ENCODE data around the gene AVPR1B.
A peak's percentile ranks its signal among the peaks of the same experiment; 100 is the strongest.

AVPR1B gene

DNA sequence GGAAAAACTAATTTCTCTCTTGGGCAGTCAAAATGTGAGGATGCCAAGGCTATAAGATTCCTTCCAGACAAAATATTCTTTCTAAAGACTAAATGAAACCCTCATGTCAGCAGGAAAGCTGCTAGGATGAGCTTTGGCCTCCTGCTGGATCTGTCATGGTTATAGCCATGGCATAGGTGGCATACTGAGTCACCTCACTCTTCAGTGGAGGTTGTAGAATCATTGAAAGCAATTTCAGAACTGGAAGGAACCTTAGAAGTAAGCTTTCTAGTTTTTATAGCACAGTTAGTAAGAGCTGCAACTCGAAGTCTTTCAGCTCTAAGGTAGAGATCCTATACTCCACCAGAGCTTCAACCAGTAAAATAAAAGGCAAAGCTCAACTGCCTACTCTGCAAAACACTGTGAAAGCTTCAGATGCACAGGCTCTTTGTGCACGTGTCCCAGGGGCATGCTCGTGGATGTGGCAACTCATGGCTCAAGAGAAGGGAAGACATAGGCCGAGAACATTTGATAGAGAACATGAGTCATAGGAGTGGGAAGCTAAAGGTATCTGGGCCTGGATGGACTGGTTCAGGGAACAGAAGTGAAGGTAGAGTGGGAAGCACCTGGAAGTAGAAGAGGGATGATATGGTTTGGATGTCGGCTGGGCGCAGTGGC is 5.8 kb downstream of the AVPR1B start:
- no peak overlapping the region for H3K4me3 Mint-ChIP-seq
- TF ChIP-seq, protein P1, sequence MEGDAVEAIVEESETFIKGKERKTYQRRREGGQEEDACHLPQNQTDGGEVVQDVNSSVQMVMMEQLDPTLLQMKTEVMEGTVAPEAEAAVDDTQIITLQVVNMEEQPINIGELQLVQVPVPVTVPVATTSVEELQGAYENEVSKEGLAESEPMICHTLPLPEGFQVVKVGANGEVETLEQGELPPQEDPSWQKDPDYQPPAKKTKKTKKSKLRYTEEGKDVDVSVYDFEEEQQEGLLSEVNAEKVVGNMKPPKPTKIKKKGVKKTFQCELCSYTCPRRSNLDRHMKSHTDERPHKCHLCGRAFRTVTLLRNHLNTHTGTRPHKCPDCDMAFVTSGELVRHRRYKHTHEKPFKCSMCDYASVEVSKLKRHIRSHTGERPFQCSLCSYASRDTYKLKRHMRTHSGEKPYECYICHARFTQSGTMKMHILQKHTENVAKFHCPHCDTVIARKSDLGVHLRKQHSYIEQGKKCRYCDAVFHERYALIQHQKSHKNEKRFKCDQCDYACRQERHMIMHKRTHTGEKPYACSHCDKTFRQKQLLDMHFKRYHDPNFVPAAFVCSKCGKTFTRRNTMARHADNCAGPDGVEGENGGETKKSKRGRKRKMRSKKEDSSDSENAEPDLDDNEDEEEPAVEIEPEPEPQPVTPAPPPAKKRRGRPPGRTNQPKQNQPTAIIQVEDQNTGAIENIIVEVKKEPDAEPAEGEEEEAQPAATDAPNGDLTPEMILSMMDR (IDR thresholded peaks at IDR 0.05; ENCODE audit: unreplicated experiment in 3 of 3): no peak
- H3K27me3 Mint-ChIP-seq (ENCODE audit: low read depth): peaks cover 31% of the 10 kb centered on the region
- H3K36me3 Mint-ChIP-seq (ENCODE audit: low read depth): no peaks in the 10 kb centered on the region
- no peak overlapping the region for H3K27ac Mint-ChIP-seq
- peaks cover 9% of the 10 kb centered on the region for H3K4me1 Mint-ChIP-seq
- H3K9me3 Mint-ChIP-seq: no peaks in the 10 kb centered on the region

DNA sequence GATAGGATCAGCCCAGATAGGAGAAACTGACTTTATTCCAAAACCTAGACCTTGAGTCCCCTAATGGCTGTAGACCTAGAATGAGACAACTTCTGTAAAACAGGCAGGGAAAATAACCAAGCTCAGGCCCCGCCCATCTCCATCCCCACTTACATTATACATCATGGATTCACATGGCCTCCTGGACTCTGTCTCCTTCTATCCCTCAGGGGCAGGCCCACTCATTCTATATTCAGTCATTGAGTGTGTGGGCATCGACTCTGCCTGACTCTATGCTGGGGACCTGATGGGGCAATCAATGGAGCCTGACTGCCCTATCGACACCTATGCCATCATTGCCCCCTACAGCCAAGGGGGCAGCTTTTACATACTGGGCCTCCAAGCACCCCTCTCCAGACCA is 6.4 kb downstream of the AVPR1B start:
- Mint-ChIP-seq H3K27me3 (ENCODE audit: low read depth) (peaks cover 27% of the 10 kb centered on the region), H3K4me1 (peaks cover 12% of the 10 kb centered on the region), H3K4me3 (no peak overlapping the region), H3K9me3 (no peaks in the 10 kb centered on the region), H3K27ac (no peak overlapping the region), H3K36me3 (ENCODE audit: low read depth) (no peaks in the 10 kb centered on the region)
- TF ChIP-seq, protein P1 (IDR thresholded peaks at IDR 0.05; ENCODE audit: unreplicated experiment in 3 of 3): no peak

DNA sequence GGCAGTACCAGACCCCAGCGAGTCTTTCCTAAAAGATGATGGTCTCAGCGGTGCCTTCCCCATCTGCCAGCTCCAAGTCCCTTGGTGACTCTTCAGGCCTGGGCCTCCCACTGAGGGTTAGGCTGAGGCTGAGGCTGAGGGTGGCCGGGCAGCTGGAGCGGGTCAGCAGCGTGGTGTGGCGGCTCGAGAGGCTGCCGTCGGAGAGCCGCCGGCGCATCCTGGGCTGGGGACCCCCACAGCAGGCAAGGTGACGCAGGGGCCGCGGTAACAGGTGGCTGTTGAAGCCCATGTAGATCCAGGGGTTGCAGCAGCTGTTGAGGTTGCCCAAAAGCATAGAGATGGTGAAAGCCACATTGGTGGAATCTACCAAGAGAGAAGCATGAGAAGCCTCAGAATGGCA is 7.0 kb downstream of the AVPR1B start:
- no peaks in the 10 kb centered on the region for H3K9me3 Mint-ChIP-seq
- H3K4me1 Mint-ChIP-seq: peaks cover 12% of the 10 kb centered on the region
- H3K27ac Mint-ChIP-seq: no peak overlapping the region

DNA sequence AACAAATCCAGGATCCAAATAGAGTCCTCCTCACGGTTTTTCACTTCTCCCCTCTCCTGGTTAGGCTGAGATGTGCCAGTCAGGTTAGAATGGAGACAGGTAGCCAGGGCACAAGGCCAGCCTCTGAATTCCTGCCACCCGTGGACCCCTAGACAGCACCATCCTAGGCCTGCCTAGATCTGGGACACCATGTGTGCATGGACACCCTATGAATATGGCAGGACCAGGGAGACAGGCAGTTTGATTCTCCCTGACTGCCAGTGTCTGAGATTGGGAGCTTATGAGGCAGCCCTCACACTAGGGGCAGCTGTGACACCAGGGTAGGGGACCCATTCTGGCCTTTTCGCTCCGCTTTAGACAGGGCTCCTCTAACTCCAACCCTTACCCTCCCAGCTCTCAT is 7.5 kb downstream of the AVPR1B start:
- Mint-ChIP-seq H3K4me1 (peaks cover 9% of the 10 kb centered on the region), H3K36me3 (ENCODE audit: low read depth) (no peaks in the 10 kb centered on the region), H3K9me3 (no peaks in the 10 kb centered on the region), H3K27ac (no peak overlapping the region), H3K27me3 (ENCODE audit: low read depth) (peaks cover 24% of the 10 kb centered on the region), H3K4me3 (no peak overlapping the region)
- TF ChIP-seq, protein P1 (IDR thresholded peaks at IDR 0.05; ENCODE audit: unreplicated experiment in 3 of 3): no peak

More for the DNA sequence above, 7.0 kb downstream of the AVPR1B start:
- Mint-ChIP-seq H3K4me3 (no peak overlapping the region), H3K36me3 (ENCODE audit: low read depth) (no peaks in the 10 kb centered on the region), H3K27me3 (ENCODE audit: low read depth) (peaks cover 23% of the 10 kb centered on the region)
- TF ChIP-seq, protein P1 (IDR thresholded peaks at IDR 0.05; ENCODE audit: unreplicated experiment in 3 of 3): no peak

DNA sequence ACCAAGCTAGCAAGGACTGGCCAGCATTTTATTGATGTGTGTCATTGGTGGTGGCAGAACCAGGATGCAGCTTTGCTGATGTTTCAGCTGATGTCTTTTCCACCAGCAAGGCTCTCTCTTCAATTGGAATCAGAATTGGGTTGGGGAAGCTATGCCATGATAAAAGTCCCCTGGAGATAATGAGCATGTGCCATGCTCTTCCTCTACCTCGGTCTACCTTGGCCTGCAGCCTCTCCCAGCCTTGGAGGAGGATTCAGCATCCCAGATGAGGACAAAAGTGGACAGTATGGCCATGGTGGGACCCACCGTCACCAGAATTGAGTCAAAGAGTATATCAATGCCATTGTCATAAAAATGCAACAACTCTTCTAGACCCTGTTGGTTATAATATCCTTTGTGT is 8.6 kb downstream of the AVPR1B start:
- H3K27me3 Mint-ChIP-seq (ENCODE audit: low read depth): peaks cover 17% of the 10 kb centered on the region
- no peaks in the 10 kb centered on the region for H3K9me3 Mint-ChIP-seq
- no peak overlapping the region for H3K4me3 Mint-ChIP-seq
- TF ChIP-seq, protein P1 (IDR thresholded peaks at IDR 0.05; ENCODE audit: unreplicated experiment in 3 of 3): no peak
- no peaks in the 10 kb centered on the region for H3K36me3 Mint-ChIP-seq (ENCODE audit: low read depth)
- H3K4me1 Mint-ChIP-seq: peaks cover 6% of the 10 kb centered on the region
- H3K27ac Mint-ChIP-seq: no peak overlapping the region

DNA sequence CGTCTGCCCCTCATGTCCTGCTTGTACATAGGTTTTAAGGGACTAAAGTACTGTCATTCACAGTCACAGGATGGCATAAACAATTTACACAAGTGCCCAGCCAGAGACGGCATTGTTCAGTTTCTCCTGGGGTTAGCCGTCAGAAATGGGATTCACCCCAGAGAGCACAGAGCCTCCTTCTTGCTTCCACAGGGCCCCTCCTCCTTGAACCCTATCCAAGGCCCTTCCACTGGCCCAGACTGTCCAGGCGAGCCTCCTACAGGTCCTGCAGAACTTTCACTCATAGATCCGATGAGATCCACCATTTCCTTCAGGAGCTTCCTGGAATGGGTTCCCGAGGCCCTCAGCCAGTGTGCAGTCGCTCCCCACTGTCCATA is 10.0 kb downstream of the AVPR1B start:
- Mint-ChIP-seq H3K27ac (peak overlapping the region in 1 of 3 experiments; percentile 66), H3K36me3 (ENCODE audit: low read depth) (no peaks in the 10 kb centered on the region), H3K9me3 (no peaks in the 10 kb centered on the region), H3K4me1 (peaks cover 10% of the 10 kb centered on the region), H3K4me3 (no peak overlapping the region), H3K27me3 (ENCODE audit: low read depth) (peaks cover 8% of the 10 kb centered on the region)
- TF ChIP-seq, protein P1 (IDR thresholded peaks at IDR 0.05; ENCODE audit: unreplicated experiment in 3 of 3): no peak

All from nephron (organoid).